ENCODE results near the gene TK2. TPM values are rescaled to one million over a fixed set of nuclear protein-coding genes. Genes with fewer than 3 reads are reported as not detected.

TK2 gene
- total RNA-seq, 1 donor from 2014 or later, result 11.5 TPM

- Histone ChIP-seq H3K36me3 (ENCODE audit: control insufficient read depth in 3 of 3, insufficient read depth in 3 of 3, low read length in 3 of 3) (peaks cover 39 to 62% (median 40%) of the 10 kb centered on the region in 3 donors), H3K27ac (ENCODE audit: low read depth, low read length) (no peak overlapping the region)
These were observed 10.1 kb downstream of the TK2 start for GRCh38 chr16:66539623-66540469.

GRCh38 chr16:66538910-66539309 lies 11.0 kb downstream of the TK2 start:
- Histone ChIP-seq H3K4me3 (ENCODE audit: low read length in 3 of 3) (no peak overlapping the region), H3K9me3 (ENCODE audit: control insufficient read depth in 3 of 3, low read length in 3 of 3) (no peaks in the 10 kb centered on the region), H3K9ac (ENCODE audit: low read depth in 1 of 3, low read length in 3 of 3) (no peak overlapping the region), H3K4me1 (ENCODE audit: control insufficient read depth in 3 of 3, insufficient read depth in 3 of 3, low read length in 3 of 3) (peaks cover 0 to 7% (median 5%) of the 10 kb centered on the region in 3 donors), H3K36me3 (ENCODE audit: control insufficient read depth in 3 of 3, insufficient read depth in 3 of 3, low read length in 3 of 3) (peaks cover 34 to 58% (median 39%) of the 10 kb centered on the region in 3 donors), H3K27ac (ENCODE audit: low read depth, low read length) (no peak overlapping the region), H3K27me3 (ENCODE audit: control insufficient read depth in 3 of 3, insufficient read depth in 3 of 3, low read length in 3 of 3) (no peaks in the 10 kb centered on the region)

More at GRCh38 chr16:66539623-66540469, 10.1 kb downstream of the TK2 start:
- Histone ChIP-seq H3K4me3 (ENCODE audit: low read length in 3 of 3) (no peak overlapping the region), H3K27me3 (ENCODE audit: control insufficient read depth in 3 of 3, insufficient read depth in 3 of 3, low read length in 3 of 3) (no peaks in the 10 kb centered on the region), H3K4me1 (ENCODE audit: control insufficient read depth in 3 of 3, insufficient read depth in 3 of 3, low read length in 3 of 3) (peaks cover 0 to 3% (median 0%) of the 10 kb centered on the region in 3 donors), H3K9me3 (ENCODE audit: control insufficient read depth in 3 of 3, low read length in 3 of 3) (no peaks in the 10 kb centered on the region), H3K9ac (ENCODE audit: low read depth in 1 of 3, low read length in 3 of 3) (no peak overlapping the region)

DNA sequence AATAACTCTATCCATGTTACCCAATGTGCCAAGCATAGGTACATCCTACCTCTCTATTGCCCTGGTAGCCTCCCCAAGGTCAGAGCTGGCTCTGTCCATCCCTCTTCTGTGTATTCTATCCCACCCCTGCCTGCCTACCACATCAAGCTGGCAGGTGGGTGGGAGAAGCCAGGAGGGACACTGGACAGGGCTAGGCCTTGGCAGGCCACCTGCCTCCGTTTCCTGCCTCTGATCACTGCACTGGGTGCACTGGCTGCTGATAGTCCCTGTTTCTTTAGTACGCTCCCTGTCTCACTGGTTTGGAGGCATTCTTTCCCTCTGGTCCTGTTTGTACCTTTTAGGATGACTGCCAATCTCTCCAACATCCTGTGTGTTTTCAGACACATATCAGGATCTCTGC lies 12.7 kb downstream of the TK2 start:
- no peaks in the 10 kb centered on the region for H3K27me3 ChIP-seq (ENCODE audit: control insufficient read depth in 3 of 3, insufficient read depth in 3 of 3, low read length in 3 of 3)
- no peak overlapping the region for H3K27ac ChIP-seq (ENCODE audit: low read depth, low read length)
- no peak overlapping the region for H3K4me3 ChIP-seq (ENCODE audit: low read length in 3 of 3)
- H3K9me3 ChIP-seq (ENCODE audit: control insufficient read depth in 3 of 3, low read length in 3 of 3), result no peaks in the 10 kb centered on the region
- peaks cover 0 to 5% (median 3%) of the 10 kb centered on the region in 3 donors for H3K4me1 ChIP-seq (ENCODE audit: control insufficient read depth in 3 of 3, insufficient read depth in 3 of 3, low read length in 3 of 3)
- no peak overlapping the region for H3K9ac ChIP-seq (ENCODE audit: low read depth in 1 of 3, low read length in 3 of 3)
- H3K36me3 ChIP-seq (ENCODE audit: control insufficient read depth in 3 of 3, insufficient read depth in 3 of 3, low read length in 3 of 3), result peaks cover 28 to 50% (median 32%) of the 10 kb centered on the region in 3 donors

DNA sequence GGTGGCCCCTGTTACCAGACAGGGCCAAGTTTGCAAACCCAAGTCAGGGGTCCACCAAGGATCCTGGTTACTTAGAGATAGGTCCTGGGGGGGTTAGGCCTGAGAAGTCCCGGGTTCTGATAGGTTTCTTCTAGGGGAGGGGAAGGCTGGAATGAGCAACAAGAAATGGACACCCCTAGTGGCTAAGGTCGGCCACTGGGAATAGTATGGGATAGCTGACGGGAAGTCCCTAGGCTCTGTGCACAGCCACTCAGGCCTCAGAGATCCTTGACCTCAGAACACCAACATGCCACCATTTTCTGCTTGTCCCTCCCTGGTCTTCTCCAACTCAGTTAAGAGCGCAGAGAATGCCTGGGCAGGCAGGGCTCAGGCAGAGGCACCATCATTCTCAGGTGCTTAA lies 13.4 kb downstream of the TK2 start:
- no peak overlapping the region for H3K27ac ChIP-seq (ENCODE audit: low read depth, low read length)
- peaks cover 0 to 6% (median 3%) of the 10 kb centered on the region in 3 donors for H3K4me1 ChIP-seq (ENCODE audit: control insufficient read depth in 3 of 3, insufficient read depth in 3 of 3, low read length in 3 of 3)
- peaks cover 27 to 48% (median 29%) of the 10 kb centered on the region in 3 donors for H3K36me3 ChIP-seq (ENCODE audit: control insufficient read depth in 3 of 3, insufficient read depth in 3 of 3, low read length in 3 of 3)

GRCh38 chr16:66534376-66534799 lies 15.5 kb downstream of the TK2 start:
- peak overlapping the region in 1 of 3 donors; percentile 16 for H3K9ac ChIP-seq (ENCODE audit: low read depth in 1 of 3, low read length in 3 of 3)

More for the DNA sequence above, 13.4 kb downstream of the TK2 start:
- Histone ChIP-seq H3K27me3 (ENCODE audit: control insufficient read depth in 3 of 3, insufficient read depth in 3 of 3, low read length in 3 of 3) (no peaks in the 10 kb centered on the region), H3K9ac (ENCODE audit: low read depth in 1 of 3, low read length in 3 of 3) (no peak overlapping the region), H3K4me3 (ENCODE audit: low read length in 3 of 3) (no peak overlapping the region), H3K9me3 (ENCODE audit: control insufficient read depth in 3 of 3, low read length in 3 of 3) (no peaks in the 10 kb centered on the region)

GRCh38 chr16:66529475-66529874 lies 20.4 kb downstream of the TK2 start:
- Histone ChIP-seq H3K4me1 (ENCODE audit: control insufficient read depth in 3 of 3, insufficient read depth in 3 of 3, low read length in 3 of 3) (peaks cover 0 to 9% (median 6%) of the 10 kb centered on the region in 3 donors), H3K9me3 (ENCODE audit: control insufficient read depth in 3 of 3, low read length in 3 of 3) (no peaks in the 10 kb centered on the region), H3K36me3 (ENCODE audit: control insufficient read depth in 3 of 3, insufficient read depth in 3 of 3, low read length in 3 of 3) (peaks cover 54 to 69% (median 69%) of the 10 kb centered on the region in 3 donors), H3K9ac (ENCODE audit: low read depth in 1 of 3, low read length in 3 of 3) (no peak overlapping the region), H3K4me3 (ENCODE audit: low read length in 3 of 3) (no peak overlapping the region), H3K27ac (ENCODE audit: low read depth, low read length) (no peak overlapping the region), H3K27me3 (ENCODE audit: control insufficient read depth in 3 of 3, insufficient read depth in 3 of 3, low read length in 3 of 3) (no peaks in the 10 kb centered on the region)

More at GRCh38 chr16:66534376-66534799, 15.5 kb downstream of the TK2 start:
- Histone ChIP-seq H3K4me1 (ENCODE audit: control insufficient read depth in 3 of 3, insufficient read depth in 3 of 3, low read length in 3 of 3) (peaks cover 0 to 9% (median 3%) of the 10 kb centered on the region in 3 donors), H3K27ac (ENCODE audit: low read depth, low read length) (no peak overlapping the region), H3K36me3 (ENCODE audit: control insufficient read depth in 3 of 3, insufficient read depth in 3 of 3, low read length in 3 of 3) (peaks cover 43 to 52% (median 43%) of the 10 kb centered on the region in 3 donors), H3K9me3 (ENCODE audit: control insufficient read depth in 3 of 3, low read length in 3 of 3) (no peaks in the 10 kb centered on the region), H3K27me3 (ENCODE audit: control insufficient read depth in 3 of 3, insufficient read depth in 3 of 3, low read length in 3 of 3) (no peaks in the 10 kb centered on the region), H3K4me3 (ENCODE audit: low read length in 3 of 3) (no peak overlapping the region)

DNA sequence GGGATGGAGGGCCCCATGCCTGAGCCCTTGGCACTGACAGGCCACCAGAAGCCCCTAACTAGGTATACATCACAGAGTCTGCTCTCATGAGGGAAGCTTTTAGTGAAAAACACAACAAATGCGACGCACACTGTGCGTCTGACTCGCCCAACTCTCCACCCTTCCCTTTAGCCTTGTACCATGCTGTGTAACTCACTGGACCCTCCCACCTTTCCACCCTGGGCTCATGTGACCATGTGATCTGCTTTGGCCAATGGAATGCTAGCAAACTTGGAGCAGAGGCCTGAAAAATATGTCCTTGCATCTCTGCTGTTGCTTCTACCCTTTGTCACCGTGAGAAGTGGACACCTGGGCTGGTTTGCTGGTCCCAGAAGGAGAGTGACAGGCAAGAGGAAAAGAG lies 21.6 kb downstream of the TK2 start:
- Histone ChIP-seq H3K36me3 (ENCODE audit: control insufficient read depth in 3 of 3, insufficient read depth in 3 of 3, low read length in 3 of 3) (peaks cover 55 to 71% (median 66%) of the 10 kb centered on the region in 3 donors), H3K9me3 (ENCODE audit: control insufficient read depth in 3 of 3, low read length in 3 of 3) (no peaks in the 10 kb centered on the region), H3K4me1 (ENCODE audit: control insufficient read depth in 3 of 3, insufficient read depth in 3 of 3, low read length in 3 of 3) (peaks cover under 1 to 10% (median 5%) of the 10 kb centered on the region in 3 donors), H3K9ac (ENCODE audit: low read depth in 1 of 3, low read length in 3 of 3) (no peak overlapping the region), H3K4me3 (ENCODE audit: low read length in 3 of 3) (no peak overlapping the region), H3K27me3 (ENCODE audit: control insufficient read depth in 3 of 3, insufficient read depth in 3 of 3, low read length in 3 of 3) (no peaks in the 10 kb centered on the region), H3K27ac (ENCODE audit: low read depth, low read length) (no peak overlapping the region)

DNA sequence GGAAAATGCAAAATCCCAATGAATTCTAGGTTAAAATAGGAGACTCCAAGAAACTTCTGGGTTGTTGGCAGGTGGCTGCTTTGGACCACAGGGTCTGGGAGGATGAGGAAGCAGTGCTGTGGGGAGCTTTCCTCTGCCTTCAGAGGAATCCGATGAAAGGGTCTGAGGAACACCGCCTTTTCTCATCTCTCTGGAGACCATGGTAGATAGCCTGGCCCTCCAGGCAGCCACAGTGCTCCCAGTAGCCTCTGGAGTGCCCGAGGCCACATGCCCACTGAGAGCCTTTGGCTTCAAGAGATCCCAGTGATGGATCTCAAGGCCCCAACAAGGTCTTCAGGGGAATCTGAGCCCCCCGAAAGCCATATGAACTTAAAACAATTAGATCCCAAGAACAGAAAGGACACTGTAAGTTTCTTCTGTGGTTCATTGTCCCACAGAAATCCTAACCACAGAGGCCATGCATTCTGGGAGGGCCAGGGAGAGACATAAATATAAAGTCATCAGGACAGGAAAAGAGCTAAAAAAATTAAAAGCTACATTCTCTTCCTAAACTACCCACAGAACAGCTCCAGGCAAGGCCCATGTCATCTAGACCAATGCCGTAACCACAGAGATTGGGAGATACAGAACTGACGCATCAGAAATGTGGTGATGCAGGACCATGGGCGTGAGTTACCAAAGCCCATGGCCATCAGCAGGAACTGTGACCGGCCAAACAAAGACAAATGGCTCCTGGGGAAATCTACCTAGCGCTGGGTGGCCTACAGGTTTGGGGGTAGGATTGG lies 24.3 kb downstream of the TK2 start:
- Histone ChIP-seq H3K27me3 (ENCODE audit: control insufficient read depth in 3 of 3, insufficient read depth in 3 of 3, low read length in 3 of 3) (no peaks in the 10 kb centered on the region), H3K36me3 (ENCODE audit: control insufficient read depth in 3 of 3, insufficient read depth in 3 of 3, low read length in 3 of 3) (peaks cover 53 to 65% (median 58%) of the 10 kb centered on the region in 3 donors), H3K9ac (ENCODE audit: low read depth in 1 of 3, low read length in 3 of 3) (no peak overlapping the region), H3K27ac (ENCODE audit: low read depth, low read length) (no peak overlapping the region), H3K4me1 (ENCODE audit: control insufficient read depth in 3 of 3, insufficient read depth in 3 of 3, low read length in 3 of 3) (peaks cover 26 to 35% (median 26%) of the 10 kb centered on the region in 3 donors), H3K4me3 (ENCODE audit: low read length in 3 of 3) (no peak overlapping the region), H3K9me3 (ENCODE audit: control insufficient read depth in 3 of 3, low read length in 3 of 3) (no peaks in the 10 kb centered on the region)

- H3K9me3 ChIP-seq (ENCODE audit: control insufficient read depth in 3 of 3, low read length in 3 of 3), result no peaks in the 10 kb centered on the region
- H3K4me3 ChIP-seq (ENCODE audit: low read length in 3 of 3), result no peak overlapping the region
- H3K27ac ChIP-seq (ENCODE audit: low read depth, low read length), result peak overlapping the region; percentile 47
- H3K36me3 ChIP-seq (ENCODE audit: control insufficient read depth in 3 of 3, insufficient read depth in 3 of 3, low read length in 3 of 3), result peaks cover 47 to 57% (median 48%) of the 10 kb centered on the region in 3 donors
- peak overlapping the region in 1 of 3 donors; percentile 3 for H3K9ac ChIP-seq (ENCODE audit: low read depth in 1 of 3, low read length in 3 of 3)
- no peaks in the 10 kb centered on the region for H3K27me3 ChIP-seq (ENCODE audit: control insufficient read depth in 3 of 3, insufficient read depth in 3 of 3, low read length in 3 of 3)
- H3K4me1 ChIP-seq (ENCODE audit: control insufficient read depth in 3 of 3, insufficient read depth in 3 of 3, low read length in 3 of 3), result peaks cover 30 to 44% (median 33%) of the 10 kb centered on the region in 3 donors
These were observed 25.2 kb downstream of the TK2 start for GRCh38 chr16:66524601-66525164.

Measured in skeletal muscle tissue (tissue), 4 donors.